ENCODE measurements around the gene IFNK. TPM values are rescaled to one million over a fixed set of nuclear protein-coding genes. Genes with fewer than 3 reads are reported as not detected.

The IFNK gene
- total and polyA plus RNA-seq, 2 experiments from 2014 or later = not detected

GRCh38 chr9:27538647-27539046 lies 14.6 kb downstream of the IFNK start (continued):
- TF ChIP-seq CTCF (conservative IDR thresholded peaks at IDR 0.05; ENCODE audit: low read depth in 2 of 2) (no peak), REST (IDR thresholded peaks at IDR 0.05; ENCODE audit: unreplicated experiment) (no peak), EZH2phosphoT487 (IDR thresholded peaks at IDR 0.05; ENCODE audit: unreplicated experiment) (no peak), ETS1 (IDR thresholded peaks at IDR 0.05) (no peak), POLR2AphosphoS5 (IDR thresholded peaks at IDR 0.05; ENCODE audit: low read depth) (no peak), CREB1 (CRISPR knock-in tag; IDR thresholded peaks at IDR 0.05; ENCODE audit: low read depth) (no peak)

- H3K4me3 ChIP-seq = no peak overlapping the region
- no peaks in the 10 kb centered on the region for H3K9me2 ChIP-seq (ENCODE audit: insufficient read depth)
- peaks cover 22% of the 10 kb centered on the region for H3K4me1 Mint-ChIP-seq
- ATAC-seq = no peak
- no peaks in the 10 kb centered on the region for H3K27me3 ChIP-seq (ENCODE audit: insufficient read depth)
- H3K4me2 ChIP-seq = no peak overlapping the region
- H2AFZ ChIP-seq = no peak overlapping the region
- peaks cover 21% of the 10 kb centered on the region for H3K36me3 Mint-ChIP-seq (ENCODE audit: low read depth)
- peaks cover 3% of the 10 kb centered on the region for H3K27me3 Mint-ChIP-seq (ENCODE audit: insufficient read depth, low read depth, poor library complexity)
- no peaks in the 10 kb centered on the region for H3K79me2 ChIP-seq (replicated peaks; ENCODE audit: insufficient read depth)
- H3K27ac Mint-ChIP-seq = no peak overlapping the region
- DNase-seq (ENCODE audit: low spot score) = no peak
- H3K4me1 ChIP-seq (ENCODE audit: insufficient read depth) = peaks cover 10% of the 10 kb centered on the region; the same call in 1 of the 2 replicates
- no peaks in the 10 kb centered on the region; the same call in 1 of the 2 replicates for H3K36me3 ChIP-seq (ENCODE audit: insufficient read depth)
- H4K20me1 ChIP-seq (replicated peaks; ENCODE audit: insufficient read depth) = no peaks in the 10 kb centered on the region; the same call in 1 of the 2 replicates
- H3K9me3 Mint-ChIP-seq = no peaks in the 10 kb centered on the region
- H3F3A ChIP-seq (replicated peaks; ENCODE audit: low read depth) = no peaks in the 10 kb centered on the region
- no peak overlapping the region for H3K4me3 Mint-ChIP-seq
- H3K27ac ChIP-seq (ENCODE audit: low read depth) = no peak overlapping the region
- TF ChIP-seq STAT1 (IDR thresholded peaks at IDR 0.05; ENCODE audit: unreplicated experiment) (no peak), ZNF462 (CRISPR knock-in tag; IDR thresholded peaks at IDR 0.05) (no peak), NANOG (IDR thresholded peaks at IDR 0.05; ENCODE audit: borderline replicate concordance) (no peak), CREB1 (CRISPR knock-in tag; IDR thresholded peaks at IDR 0.05; ENCODE audit: low read depth) (no peak), ETS1 (IDR thresholded peaks at IDR 0.05) (no peak)
These were observed 15.7 kb downstream of the IFNK start for GRCh38 chr9:27539479-27540441.
